Amniotic stem cell (primary cell): ENCODE results near the gene HSD17B8.
A peak's percentile ranks its signal among the peaks of the same experiment; 100 is the strongest.

Source experiments
- DNase-seq: peaks from one replicate; lab custom pipeline; 2025; lab: John Stamatoyannopoulos, UW

Gene HSD17B8

GRCh38 chr6:33191383-33192104 lies 12.9 kb upstream of the HSD17B8 start:
- no peak for DNase-seq

GRCh38 chr6:33192105-33192646 lies 12.3 kb upstream of the HSD17B8 start, which contains the start of gene COL11A2:
Gene COL11A2, minus strand, starts transcription at chr6:33192467. Its CDS starts 227 bp downstream, at chr6:33192240.
- DNase-seq = no peak

GRCh38 chr6:33192671-33193602 lies 11.5 kb upstream of the HSD17B8 start:
- no peak for DNase-seq

GRCh38 chr6:33193619-33194018 lies 10.8 kb upstream of the HSD17B8 start:
- DNase-seq = no peak

- DNase-seq = no peak
Observed at GRCh38 chr6:33194431-33194979, 9.9 kb upstream of the HSD17B8 start.

- no peak for DNase-seq
Observed at GRCh38 chr6:33195304-33196165, 8.9 kb upstream of the HSD17B8 start.

- peak; percentile 32 for DNase-seq
Observed at GRCh38 chr6:33197431-33198048, 6.9 kb upstream of the HSD17B8 start.

GRCh38 chr6:33198159-33198852 lies 6.1 kb upstream of the HSD17B8 start:
- DNase-seq = no peak

GRCh38 chr6:33198853-33199436 lies 5.5 kb upstream of the HSD17B8 start:
- DNase-seq = no peak

GRCh38 chr6:33199687-33200218 lies 4.7 kb upstream of the HSD17B8 start:
- DNase-seq = no peak

- DNase-seq = peak; percentile 99
Observed at GRCh38 chr6:33200219-33201146, 4.0 kb upstream of the HSD17B8 start, which contains the start of the genes RXRB and SLC39A7. Gene RXRB, minus strand, starts transcription at chr6:33200665. Its CDS starts 189 bp downstream, at chr6:33200476. Gene SLC39A7, plus strand, starts transcription at chr6:33200867. Its CDS starts 379 bp downstream, at chr6:33201246.

- DNase-seq = no peak
Observed at GRCh38 chr6:33201147-33201545, 3.3 kb upstream of the HSD17B8 start.

- no peak for DNase-seq
Observed at GRCh38 chr6:33201935-33202334, 2.5 kb upstream of the HSD17B8 start.

- no peak for DNase-seq
Observed at GRCh38 chr6:33202799-33203198, 1.7 kb upstream of the HSD17B8 start.

- no peak for DNase-seq
Observed at GRCh38 chr6:33203443-33204164, 851 bp upstream of the HSD17B8 start.

- DNase-seq = no peak
Observed at GRCh38 chr6:33204165-33204414, 365 bp upstream of the HSD17B8 start.

- no peak for DNase-seq
Observed at GRCh38 chr6:33205191-33206026, 954 bp downstream of the HSD17B8 start.
